Right atrium auricular region (tissue), 2 donors: ENCODE results near the gene TTC34. TPM values are rescaled to one million over a fixed set of nuclear protein-coding genes. Genes with fewer than 3 reads are reported as not detected.

ENCODE experiments used
- DNase-seq: peaks from one replicate; pipeline ENCODE4 v3.0.0-alpha.2; 2019; ENCODE audit warnings: low spot score
- H3K27ac ChIP-seq, 2 donors: fragments of 200-600 bp; sonication (generic); 1 replicate in 1 of 2; 2 replicates in 1 of 2; pipeline ENCODE4 v1.5.1; 2016 to 2019
- H3K27me3 ChIP-seq, 2 donors: fragments of 200-600 bp; sonication (generic); one replicate each; pipeline versions ENCODE4 v1.5.1 to v1.6.0; 2017 to 2019
- H3K36me3 ChIP-seq: fragments of 200-600 bp; sonication (generic); one replicate; pipeline ENCODE4 v1.5.1; 2016
- H3K4me1 ChIP-seq, 2 donors: fragments of 200-600 bp; sonication (generic); one replicate each; pipeline versions ENCODE4 v1.5.1 to v1.6.0; 2017 to 2019
- H3K4me3 ChIP-seq, 2 donors: fragments of 200-600 bp; sonication (generic); 1 replicate in 1 of 2; 2 replicates in 1 of 2; pipeline ENCODE4 v1.5.1; 2017 to 2019; ENCODE audit warnings: mild to moderate bottlenecking in 1 of 2, moderate library complexity in 1 of 2
- H3K9me3 ChIP-seq, 2 donors: fragments of 200-600 bp; sonication (generic); one replicate each; pipeline ENCODE4 v1.5.1; 2019
- CTCF ChIP-seq, 2 donors: fragments of 200-600 bp; sonication (generic); IDR thresholded peaks; one replicate each; pipeline ENCODE4 v1.5.1; 2019; ENCODE audit warnings: antibody characterized with exemption in 2 of 2
- total RNA-seq, 2 donors: library from RNA; depleted of rRNA; stranded (reverse); fragments of >200 nt; gene quantifications; one replicate each; pipeline ENCODE4 v1.1.0, GENCODE V29; 2016

Gene TTC34
- total RNA-seq, 2 donors from 2014 or later: 0.08 to 0.11 TPM

GRCh38 chr1:2808386-2808705 is 6.9 kb upstream of the TTC34 start:
- TF ChIP-seq CTCF (IDR thresholded peaks at IDR 0.05): no peak
- no peaks in the 10 kb centered on the region for H3K27me3 ChIP-seq

GRCh38 chr1:2807678-2808385 is 6.3 kb upstream of the TTC34 start:
- Histone ChIP-seq H3K4me3 (no peak overlapping the region), H3K27ac (no peak overlapping the region), H3K36me3 (no peaks in the 10 kb centered on the region), H3K9me3 (peaks cover 0 to 7% of the 10 kb centered on the region in 2 donors), H3K27me3 (no peaks in the 10 kb centered on the region), H3K4me1 (no peaks in the 10 kb centered on the region)
- TF ChIP-seq CTCF (IDR thresholded peaks at IDR 0.05): no peak
- DNase-seq: no peak

More at GRCh38 chr1:2808386-2808705, 6.9 kb upstream of the TTC34 start:
- no peak overlapping the region for H3K4me3 ChIP-seq
- no peaks in the 10 kb centered on the region for H3K4me1 ChIP-seq
- no peaks in the 10 kb centered on the region for H3K36me3 ChIP-seq
- H3K9me3 ChIP-seq: peaks cover 0 to 7% of the 10 kb centered on the region in 2 donors
- DNase-seq: no peak
- H3K27ac ChIP-seq: no peak overlapping the region

- TF ChIP-seq CTCF (IDR thresholded peaks at IDR 0.05): no peak
- no peaks in the 10 kb centered on the region for H3K27me3 ChIP-seq
- H3K27ac ChIP-seq: no peak overlapping the region
- H3K36me3 ChIP-seq: no peaks in the 10 kb centered on the region
- H3K4me3 ChIP-seq: no peak overlapping the region
- no peaks in the 10 kb centered on the region for H3K4me1 ChIP-seq
- peaks cover 0 to 3% of the 10 kb centered on the region in 2 donors for H3K9me3 ChIP-seq
- no peak for DNase-seq
Observed at GRCh38 chr1:2807036-2807435, 5.5 kb upstream of the TTC34 start.

GRCh38 chr1:2806591-2806990 is 5.1 kb upstream of the TTC34 start:
- H3K9me3 ChIP-seq: no peaks in the 10 kb centered on the region
- no peak for DNase-seq
- H3K36me3 ChIP-seq: no peaks in the 10 kb centered on the region
- no peak for TF ChIP-seq CTCF (IDR thresholded peaks at IDR 0.05)
- no peaks in the 10 kb centered on the region for H3K4me1 ChIP-seq
- no peak overlapping the region for H3K4me3 ChIP-seq
- H3K27ac ChIP-seq: no peak overlapping the region
- no peaks in the 10 kb centered on the region for H3K27me3 ChIP-seq

- TF ChIP-seq CTCF (IDR thresholded peaks at IDR 0.05): no peak
- H3K4me3 ChIP-seq: no peak overlapping the region
- DNase-seq: no peak
- no peak overlapping the region for H3K27ac ChIP-seq
- no peaks in the 10 kb centered on the region for H3K9me3 ChIP-seq
- H3K36me3 ChIP-seq: no peaks in the 10 kb centered on the region
- H3K27me3 ChIP-seq: no peaks in the 10 kb centered on the region
- no peaks in the 10 kb centered on the region for H3K4me1 ChIP-seq
Observed at GRCh38 chr1:2805801-2806430, 4.4 kb upstream of the TTC34 start.
